SK-N-MC (cell line): ENCODE data around the gene POU2F3.

Experiments
- EZH2 ChIP-seq: fragments of 200-600 bp; sonication (generic); IDR thresholded peaks from one replicate; pipeline ENCODE4 v1.6.1; 2017; ENCODE audit warnings: antibody characterized with exemption
- FOXP2 ChIP-seq: optimal IDR thresholded peaks from 2 replicates; pipeline ENCODE3; 2011; ENCODE audit warnings: mild to moderate bottlenecking, moderate library complexity; ENCODE audit not compliant: insufficient read depth; ENCODE audit errors: extremely low read length, control extremely low read depth
- POLR2AphosphoS5 ChIP-seq: IDR thresholded peaks from 2 replicates; pipeline ENCODE4 v1.6.1; 2012; ENCODE audit warnings: mild to moderate bottlenecking, low read depth, low read length, borderline replicate concordance

DNA sequence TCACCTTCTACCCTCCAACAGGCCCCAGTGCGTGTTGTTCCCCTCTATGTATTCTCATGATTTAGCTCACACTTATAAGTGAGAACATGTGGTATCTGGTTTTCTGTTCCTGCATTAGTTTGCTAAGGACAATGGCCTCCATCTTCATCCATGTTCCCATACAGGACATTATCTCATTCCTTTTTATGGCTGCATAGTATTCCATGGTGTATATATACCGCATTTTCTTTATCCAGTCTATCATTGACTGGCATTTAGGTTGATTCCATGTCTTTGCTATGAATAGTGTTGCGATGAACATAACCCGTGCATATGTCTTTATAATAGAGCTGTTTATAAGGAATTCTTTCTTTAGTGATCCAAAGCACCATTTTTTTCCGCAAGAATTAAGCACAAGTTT, 56.6 kb downstream of the POU2F3 start:
- TF ChIP-seq EZH2 = no peak
- no peak for TF ChIP-seq POLR2AphosphoS5
- no peak for TF ChIP-seq FOXP2
